ENCODE results near the gene EGLN2.
"Not testable (repeated sequence)": the region's sequence is repeated elsewhere in the genome, so short reads cannot be mapped to it uniquely, and the experiment has no call there.

The EGLN2 gene

GRCh38 chr19:40846722-40847121 is 47.7 kb downstream of the EGLN2 start:
- H3K36me3 ChIP-seq (ENCODE audit: insufficient read depth, low read length); H3K4me3 ChIP-seq; H3K27ac ChIP-seq; H3K9ac ChIP-seq (ENCODE audit: insufficient read length); DNase-seq (ENCODE audit: low read depth, low spot score); H3K9me3 ChIP-seq (ENCODE audit: low read depth, low read length): not testable (repeated sequence)

GRCh38 chr19:40850277-40850676 is 51.3 kb downstream of the EGLN2 start, which contains the start of gene CYP2A6:
TSS of gene CYP2A6 (minus strand) at chr19:40850447. CDS start at chr19:40850426, 21 bp downstream.
- H3K9me3 ChIP-seq (ENCODE audit: low read depth, low read length); H3K4me3 ChIP-seq; H3K27ac ChIP-seq; DNase-seq (ENCODE audit: low read depth, low spot score); H3K36me3 ChIP-seq (ENCODE audit: insufficient read depth, low read length); H3K9ac ChIP-seq (ENCODE audit: insufficient read length): not testable (repeated sequence)

- not testable (repeated sequence) for H3K4me3 ChIP-seq; DNase-seq (ENCODE audit: low read depth, low spot score); H3K36me3 ChIP-seq (ENCODE audit: insufficient read depth, low read length); H3K27ac ChIP-seq; H3K9me3 ChIP-seq (ENCODE audit: low read depth, low read length); H3K9ac ChIP-seq (ENCODE audit: insufficient read length)
Measured at GRCh38 chr19:40852467-40853152, 53.6 kb downstream of the EGLN2 start.
